ENCODE measurements around the gene SLC66A1.

The SLC66A1 gene

GRCh38 chr1:19325368-19325957, 13.3 kb downstream of the SLC66A1 start:
- no peak for DNase-seq (ENCODE audit: low read depth, low spot score)

GRCh38 chr1:19325958-19326747, 14.0 kb downstream of the SLC66A1 start:
- DNase-seq (ENCODE audit: low read depth, low spot score) = no peak

- no peak for DNase-seq (ENCODE audit: low read depth, low spot score)
Measured at GRCh38 chr1:19326748-19327065, 14.6 kb downstream of the SLC66A1 start.

- no peak for DNase-seq (ENCODE audit: low read depth, low spot score)
Measured at GRCh38 chr1:19327301-19327700, 15.2 kb downstream of the SLC66A1 start.

- no peak for DNase-seq (ENCODE audit: low read depth, low spot score)
Measured at GRCh38 chr1:19327736-19328135, 15.6 kb downstream of the SLC66A1 start.

GRCh38 chr1:19328486-19328885, 16.4 kb downstream of the SLC66A1 start:
- no peak for DNase-seq (ENCODE audit: low read depth, low spot score)

- no peak for DNase-seq (ENCODE audit: low read depth, low spot score)
Measured at GRCh38 chr1:19329188-19329587, 17.1 kb downstream of the SLC66A1 start.

GRCh38 chr1:19329611-19330010, 17.5 kb downstream of the SLC66A1 start:
- no peak for DNase-seq (ENCODE audit: low read depth, low spot score)

GRCh38 chr1:19330449-19331135, 18.5 kb downstream of the SLC66A1 start:
- no peak for DNase-seq (ENCODE audit: low read depth, low spot score)

GRCh38 chr1:19331262-19331878, 19.2 kb downstream of the SLC66A1 start:
- DNase-seq (ENCODE audit: low read depth, low spot score) = no peak

- DNase-seq (ENCODE audit: low read depth, low spot score) = no peak
Measured at GRCh38 chr1:19332832-19333231, 20.7 kb downstream of the SLC66A1 start.

- DNase-seq (ENCODE audit: low read depth, low spot score) = no peak
Measured at GRCh38 chr1:19333587-19334354, 21.6 kb downstream of the SLC66A1 start.

- DNase-seq (ENCODE audit: low read depth, low spot score) = no peak
Measured at GRCh38 chr1:19336543-19336942, 24.4 kb downstream of the SLC66A1 start.

GRCh38 chr1:19337289-19337688, 25.2 kb downstream of the SLC66A1 start:
- peak; percentile 30 for DNase-seq (ENCODE audit: low read depth, low spot score)

GRCh38 chr1:19338323-19338762, 26.2 kb downstream of the SLC66A1 start:
- peak; percentile 96 for DNase-seq (ENCODE audit: low read depth, low spot score)

- DNase-seq (ENCODE audit: low read depth, low spot score) = peak; percentile 41
Measured at GRCh38 chr1:19339214-19339861, 27.2 kb downstream of the SLC66A1 start.

GRCh38 chr1:19340387-19340937, 28.3 kb downstream of the SLC66A1 start:
- DNase-seq (ENCODE audit: low read depth, low spot score) = no peak

- peak; percentile 90 for DNase-seq (ENCODE audit: low read depth, low spot score)
Measured at GRCh38 chr1:19341201-19342061, 29.3 kb downstream of the SLC66A1 start.

- no peak for DNase-seq (ENCODE audit: low read depth, low spot score)
Measured at GRCh38 chr1:19342062-19342750, 30.1 kb downstream of the SLC66A1 start.

All from ELF-1 (cell line).